Right lobe of liver (tissue), 6 donors: ENCODE measurements around the gene ASB16. TPM values are rescaled to one million over a fixed set of nuclear protein-coding genes. Genes with fewer than 3 reads are reported as not detected.

Experiments used
- ATAC-seq, 4 donors: fragments of 200-7000 bp; cut with Tn5 transposase; one replicate each; pipeline ENCODE4 v1.9.1; 2020; ENCODE audit warnings: mild to moderate bottlenecking in 4 of 4, moderate library complexity in 4 of 4
- DNase-seq, 3 donors: peaks; one replicate each; pipeline ENCODE4 v3.0.0-alpha.2; 2020
- H3K27ac ChIP-seq, 3 donors: fragments of 200-600 bp; one replicate each; pipeline ENCODE4 v1.8.0; 2022
- H3K27me3 ChIP-seq, 2 donors: fragments of 200-600 bp; one replicate each; pipeline ENCODE4 v1.8.0; 2022
- H3K36me3 ChIP-seq, 4 donors: fragments of 200-600 bp; sonication (generic) in 1 of 4; one replicate each; pipeline versions ENCODE4 v1.5.1 to v1.8.0; 2017 to 2022; ENCODE audit warnings: control low read depth in 1 of 4
- H3K4me1 ChIP-seq, 4 donors: fragments of 200-600 bp; sonication (generic) in 1 of 4; one replicate each; pipeline versions ENCODE4 v1.5.1 to v1.8.0; 2017 to 2022; ENCODE audit warnings: control low read depth in 1 of 4
- H3K4me3 ChIP-seq, 3 donors: fragments of 200-600 bp; one replicate each; pipeline ENCODE4 v1.8.0; 2022
- H3K9me3 ChIP-seq, 4 donors: fragments of 200-600 bp; sonication (generic) in 1 of 4; one replicate each; pipeline versions ENCODE4 v1.5.1 to v1.8.0; 2017 to 2022; ENCODE audit warnings: control low read depth in 1 of 4
- POLR2A ChIP-seq: fragments of 450-650 bp; IDR thresholded peaks from one replicate; pipeline ENCODE4 v1.6.1; 2017; ENCODE audit warnings: antibody characterized with exemption, mild to moderate bottlenecking
- WGBS: methylation state at CpG from one replicate; pipeline ENCODE4 v1.1.6; 2018; ENCODE audit warnings: low coverage, low lambda C conversion rate; ENCODE audit not compliant: insufficient coverage; ENCODE audit errors: missing lambda C conversion rate; 5-methylcytosine and 5-hydroxymethylcytosine counted together
- intact Hi-C, 2 donors: fragments of 100-400 bp; cut with DNase I; formaldehyde crosslinking; loops; one replicate each; pipeline versions ENCODE4 v1.11.2 to v1.14.1; 2022
- total RNA-seq, 6 experiments: library from RNA; depleted of rRNA in 2 of 6; stranded (reverse); fragments of >200 nt in 2 of 6; fragmentation: NEBNext Ultra II Directional in 3 of 6; extraction: Animal tissue kit (Norgen Biotek cat#: 25700) in 3 of 6; gene quantifications; one replicate each; pipeline versions ENCODE4 v1.1.0 to v1.2.4, GENCODE V29; 2016 to 2023
- TF ChIP-seq, protein P1 (sequence below), 4 donors: fragments of 200-600 bp in 3 of 4; fragments of 450-650 bp in 1 of 4; IDR thresholded peaks; one replicate each; pipeline versions ENCODE4 v1.5.1 to v1.8.0; 2016 to 2022; ENCODE audit warnings: antibody characterized with exemption in 4 of 4, mild to moderate bottlenecking in 2 of 4
- donor health status: DM: no; HTN: yes; CAD: no.
- donor health status: DM: no; HTN: no; CAD: no.
- donor health status: DM: no; HTN: no; CAD: no.
- donor health status: DM: no; HTN: yes; CAD: no.
- donor health status: DM: no; HTN: yes; CAD: no.

ASB16 gene
- total RNA-seq, 6 experiments from 2014 or later = 1.5 TPM; not detected in 5

DNA sequence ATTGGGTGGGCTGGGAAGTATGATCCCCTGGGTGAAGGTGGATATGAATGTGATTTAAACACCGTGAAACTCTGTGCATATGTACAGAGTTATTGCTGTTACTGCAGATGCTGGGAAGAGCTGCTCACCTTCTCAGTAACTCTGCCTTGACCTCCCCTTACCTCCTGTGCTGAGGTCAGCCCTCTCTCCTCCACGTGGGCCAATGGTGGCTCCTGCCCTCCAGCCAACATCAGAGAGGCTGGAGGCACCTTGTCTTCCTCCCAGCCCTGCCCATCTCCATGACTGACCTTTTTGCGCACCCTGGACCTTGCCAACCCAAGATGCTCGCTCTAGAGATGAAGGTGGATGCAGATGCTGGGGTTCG is 387 bp upstream of the ASB16 start:
- no peaks in the 10 kb centered on the region for H3K9me3 ChIP-seq
- no peak overlapping the region for H3K4me3 ChIP-seq
- WGBS = 31% methylated on average over 2 of the region's 5 CpGs
- intact Hi-C loops = no loop called here
- DNase-seq (no peak), ATAC-seq (no peak)
- no peak overlapping the region for H3K27ac ChIP-seq
- H3K4me1 ChIP-seq = peaks cover 0 to 16% (median 2%) of the 10 kb centered on the region in 4 donors
- no peaks in the 10 kb centered on the region for H3K27me3 ChIP-seq
- H3K36me3 ChIP-seq = no peaks in the 10 kb centered on the region
- TF ChIP-seq, protein P1, sequence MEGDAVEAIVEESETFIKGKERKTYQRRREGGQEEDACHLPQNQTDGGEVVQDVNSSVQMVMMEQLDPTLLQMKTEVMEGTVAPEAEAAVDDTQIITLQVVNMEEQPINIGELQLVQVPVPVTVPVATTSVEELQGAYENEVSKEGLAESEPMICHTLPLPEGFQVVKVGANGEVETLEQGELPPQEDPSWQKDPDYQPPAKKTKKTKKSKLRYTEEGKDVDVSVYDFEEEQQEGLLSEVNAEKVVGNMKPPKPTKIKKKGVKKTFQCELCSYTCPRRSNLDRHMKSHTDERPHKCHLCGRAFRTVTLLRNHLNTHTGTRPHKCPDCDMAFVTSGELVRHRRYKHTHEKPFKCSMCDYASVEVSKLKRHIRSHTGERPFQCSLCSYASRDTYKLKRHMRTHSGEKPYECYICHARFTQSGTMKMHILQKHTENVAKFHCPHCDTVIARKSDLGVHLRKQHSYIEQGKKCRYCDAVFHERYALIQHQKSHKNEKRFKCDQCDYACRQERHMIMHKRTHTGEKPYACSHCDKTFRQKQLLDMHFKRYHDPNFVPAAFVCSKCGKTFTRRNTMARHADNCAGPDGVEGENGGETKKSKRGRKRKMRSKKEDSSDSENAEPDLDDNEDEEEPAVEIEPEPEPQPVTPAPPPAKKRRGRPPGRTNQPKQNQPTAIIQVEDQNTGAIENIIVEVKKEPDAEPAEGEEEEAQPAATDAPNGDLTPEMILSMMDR (IDR thresholded peaks at IDR 0.05) = no peak
- TF ChIP-seq POLR2A = no peak

DNA sequence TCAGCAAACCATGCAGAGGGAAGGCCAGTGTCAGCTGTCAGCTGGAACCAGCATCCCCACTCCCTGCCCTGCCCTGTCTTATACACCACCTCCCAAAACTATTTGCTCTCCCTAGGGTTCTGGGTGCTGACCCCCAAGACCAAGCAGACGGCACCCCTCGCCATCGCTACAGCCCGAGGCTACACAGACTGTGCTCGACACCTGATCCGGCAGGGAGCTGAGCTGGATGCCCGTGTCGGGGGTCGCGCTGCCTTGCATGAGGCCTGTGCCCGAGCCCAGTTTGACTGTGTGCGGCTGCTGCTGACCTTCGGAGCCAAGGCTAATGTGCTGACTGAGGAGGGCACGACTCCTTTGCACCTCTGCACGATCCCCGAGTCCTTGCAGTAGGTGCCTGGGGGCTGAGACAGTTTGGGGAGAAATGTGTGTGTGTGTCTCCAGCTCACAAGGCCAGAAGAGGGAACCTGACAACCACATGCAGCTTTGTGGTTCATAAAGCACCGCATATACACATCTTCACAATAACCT is 1.5 kb downstream of the ASB16 start:
- H3K27me3 ChIP-seq = no peaks in the 10 kb centered on the region
- TF ChIP-seq, protein P1 (IDR thresholded peaks at IDR 0.05) = no peak
- no peak for TF ChIP-seq POLR2A
- no peaks in the 10 kb centered on the region for H3K36me3 ChIP-seq
- DNase-seq (no peak), ATAC-seq (no peak)
- H3K9me3 ChIP-seq = no peaks in the 10 kb centered on the region
- no peak overlapping the region for H3K27ac ChIP-seq
- intact Hi-C loops = no loop called here
- peaks cover 0 to 14% (median 2%) of the 10 kb centered on the region in 4 donors for H3K4me1 ChIP-seq
- WGBS = 75% methylated on average over 1 of the region's 17 CpGs
- no peak overlapping the region for H3K4me3 ChIP-seq

DNA sequence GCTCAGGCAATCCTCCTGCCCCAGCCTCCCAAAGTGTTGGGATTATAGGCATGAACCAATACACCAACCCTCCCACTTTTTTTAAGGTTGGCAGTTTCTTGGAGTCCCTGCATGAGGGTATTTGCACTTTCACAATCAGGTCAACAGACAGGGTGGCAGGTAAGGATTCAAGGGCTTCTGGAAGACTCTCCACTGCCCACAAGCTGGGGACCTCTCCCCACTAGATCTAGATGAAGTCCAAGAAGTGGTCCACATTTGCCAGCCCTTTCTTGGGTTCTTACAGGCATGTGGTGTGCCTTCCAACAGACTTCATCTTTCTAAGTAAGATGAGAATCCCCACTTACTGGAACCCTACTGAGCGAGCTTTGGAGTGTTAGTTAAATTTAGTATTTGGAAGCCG is 3.9 kb downstream of the ASB16 start:
- ATAC-seq (no peak), DNase-seq (no peak)
- Histone ChIP-seq H3K9me3 (no peaks in the 10 kb centered on the region), H3K4me1 (no peaks in the 10 kb centered on the region), H3K27ac (no peak overlapping the region), H3K36me3 (no peaks in the 10 kb centered on the region), H3K27me3 (no peaks in the 10 kb centered on the region), H3K4me3 (no peak overlapping the region)
- 100% methylated on average over 2 of the region's 2 CpGs for WGBS
- TF ChIP-seq, protein P1 (IDR thresholded peaks at IDR 0.05) = no peak
- TF ChIP-seq POLR2A = no peak
- intact Hi-C loops = no loop called here

DNA sequence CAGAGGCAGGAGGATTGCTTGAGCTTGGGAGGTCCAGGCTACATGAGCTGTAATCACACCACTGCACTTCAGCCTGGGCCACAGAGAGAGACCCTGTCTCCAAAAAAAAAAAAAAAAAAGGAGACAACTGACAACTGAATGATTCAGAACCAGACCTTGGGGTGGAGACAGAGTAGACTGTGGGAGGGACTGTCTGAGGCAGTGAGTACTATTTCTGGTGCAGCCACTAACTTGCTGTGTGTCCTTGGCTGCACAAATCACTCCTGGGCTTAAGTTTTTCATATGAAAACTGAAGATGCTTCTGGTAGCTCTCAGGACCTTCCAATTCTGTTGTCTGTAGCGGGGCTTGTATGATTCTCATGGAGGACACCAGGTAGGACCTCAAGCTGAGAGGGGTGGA is 5.8 kb downstream of the ASB16 start:
- H3K4me3 ChIP-seq = no peak overlapping the region
- 100% methylated on average over 1 of the region's 1 CpG for WGBS
- ATAC-seq (no peak), DNase-seq (no peak)
- no peak for TF ChIP-seq POLR2A
- TF ChIP-seq, protein P1 (IDR thresholded peaks at IDR 0.05) = no peak
- H3K4me1 ChIP-seq = no peaks in the 10 kb centered on the region
- H3K27me3 ChIP-seq = no peaks in the 10 kb centered on the region
- H3K36me3 ChIP-seq = no peaks in the 10 kb centered on the region
- no peaks in the 10 kb centered on the region for H3K9me3 ChIP-seq
- no peak overlapping the region for H3K27ac ChIP-seq
- intact Hi-C loops = no loop called here
